HG03432 (cell line): ENCODE measurements around the gene CATSPERZ.
"Not testable (repeated sequence)": the region's sequence is repeated elsewhere in the genome, so short reads cannot be mapped to it uniquely, and the experiment has no call there.

Experiments
- ATAC-seq: cut with Tn5 transposase; IDR thresholded peaks from one replicate; pipeline ENCODE4 v1.9.1; 2021; ENCODE audit warnings: mild to moderate bottlenecking, moderate library complexity; ENCODE audit not compliant: unreplicated experiment

Gene CATSPERZ

DNA sequence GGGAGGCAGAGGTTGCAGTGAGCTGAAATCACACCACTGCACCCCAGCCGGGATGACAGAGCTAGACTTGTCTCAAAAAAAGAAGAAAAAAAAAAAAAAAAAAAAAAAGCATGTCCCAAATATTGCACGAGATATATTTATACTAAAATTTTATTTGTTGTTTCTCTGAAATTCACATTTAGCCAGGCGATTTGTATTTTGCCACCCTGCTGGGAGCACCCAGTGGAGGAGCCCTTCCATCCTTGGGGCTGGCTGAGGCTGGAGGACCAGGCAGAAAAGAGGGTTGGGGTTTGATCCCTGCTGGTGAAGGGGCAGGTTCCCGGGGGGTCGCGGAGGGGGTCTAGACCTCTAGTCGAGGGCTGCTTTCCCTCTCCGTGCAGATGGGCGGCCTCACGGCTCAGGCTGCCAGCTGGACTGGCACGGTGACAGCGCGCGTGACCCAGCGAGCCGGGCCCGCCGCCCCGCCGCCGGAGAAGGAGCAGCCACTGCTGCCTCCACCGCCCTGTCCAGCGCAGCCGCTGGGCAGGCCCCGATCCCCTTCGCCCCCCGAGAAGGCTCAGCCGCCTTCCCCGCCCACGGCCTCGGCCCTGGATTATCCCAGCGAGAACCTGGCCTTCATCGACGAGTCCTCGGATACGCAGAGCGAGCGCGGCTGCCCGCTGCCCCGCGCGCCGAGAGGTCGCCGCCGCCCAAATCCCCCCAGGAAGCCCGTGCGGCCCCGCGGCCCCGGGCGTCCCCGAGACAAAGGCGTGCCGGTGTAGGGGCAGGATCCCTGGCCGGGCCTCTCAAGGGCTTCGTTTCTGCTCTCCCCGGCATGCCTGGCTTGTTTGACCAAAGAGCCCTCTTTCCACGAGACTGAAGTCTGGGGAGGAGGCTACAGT lies 952 bp upstream of the CATSPERZ start:
- ATAC-seq, result no peak

DNA sequence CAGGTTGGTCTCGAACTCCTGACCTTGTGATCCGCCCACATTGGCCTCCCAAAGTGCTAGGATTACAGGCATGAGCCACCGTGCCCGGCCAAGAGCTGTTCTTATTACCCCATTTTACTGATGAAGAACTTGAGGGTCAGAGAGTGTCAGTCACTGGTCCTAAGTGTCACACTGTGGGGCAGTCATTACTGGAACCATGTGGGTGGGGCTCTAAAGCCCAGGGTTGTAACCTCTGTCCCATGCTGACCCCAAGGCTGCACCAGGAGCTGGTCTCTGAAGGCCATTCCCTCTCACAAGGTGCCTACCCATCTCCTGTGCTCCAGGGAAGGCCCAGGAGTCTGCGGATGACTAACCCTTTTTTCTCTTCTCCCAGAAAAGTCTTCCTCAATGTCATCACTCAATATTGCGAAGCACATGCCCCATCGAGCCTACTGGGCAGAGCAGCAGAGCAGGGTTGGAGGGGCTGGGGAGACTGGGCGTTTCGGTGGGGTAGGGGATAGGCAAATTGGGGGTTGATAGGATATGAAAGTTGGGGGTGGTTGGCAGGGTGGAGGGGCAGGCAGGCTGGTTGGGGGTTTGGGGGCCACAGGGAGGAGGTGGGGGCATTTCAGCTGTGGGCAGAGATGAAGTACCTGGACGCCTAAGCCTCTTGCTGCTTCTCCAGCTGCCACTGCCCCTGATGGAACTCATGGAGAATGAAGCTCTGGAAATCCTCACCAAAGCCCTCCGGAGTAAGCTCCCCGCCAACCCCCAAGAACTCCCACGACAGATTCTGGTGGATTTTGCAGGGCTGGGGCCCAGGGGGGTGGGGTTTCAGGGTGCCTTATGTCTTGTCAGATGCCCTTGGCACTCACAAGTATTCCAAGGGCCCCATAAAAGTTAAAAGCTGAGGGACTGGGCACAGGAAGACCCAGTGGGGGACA lies 3.2 kb downstream of the CATSPERZ start:
- no peak for ATAC-seq

DNA sequence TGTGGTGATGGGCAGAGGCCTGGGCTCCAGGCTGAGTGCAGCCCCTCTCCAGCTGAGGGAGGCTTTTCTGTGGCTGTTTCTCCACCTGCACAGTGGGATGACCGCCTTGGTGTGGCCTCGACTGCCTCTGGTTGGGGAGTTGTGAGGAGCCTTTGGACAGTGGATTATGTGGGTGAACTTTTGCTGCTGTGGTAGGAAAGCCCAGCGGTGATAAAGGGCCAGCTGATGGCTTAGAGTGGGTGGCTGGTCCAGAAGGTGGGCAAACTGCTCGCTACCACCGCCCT lies 3.8 kb downstream of the CATSPERZ start:
- ATAC-seq, result no peak

- ATAC-seq, result peak; percentile 35
Observed at GRCh38 chr11:64304316-64305072, 4.3 kb downstream of the CATSPERZ start.

DNA sequence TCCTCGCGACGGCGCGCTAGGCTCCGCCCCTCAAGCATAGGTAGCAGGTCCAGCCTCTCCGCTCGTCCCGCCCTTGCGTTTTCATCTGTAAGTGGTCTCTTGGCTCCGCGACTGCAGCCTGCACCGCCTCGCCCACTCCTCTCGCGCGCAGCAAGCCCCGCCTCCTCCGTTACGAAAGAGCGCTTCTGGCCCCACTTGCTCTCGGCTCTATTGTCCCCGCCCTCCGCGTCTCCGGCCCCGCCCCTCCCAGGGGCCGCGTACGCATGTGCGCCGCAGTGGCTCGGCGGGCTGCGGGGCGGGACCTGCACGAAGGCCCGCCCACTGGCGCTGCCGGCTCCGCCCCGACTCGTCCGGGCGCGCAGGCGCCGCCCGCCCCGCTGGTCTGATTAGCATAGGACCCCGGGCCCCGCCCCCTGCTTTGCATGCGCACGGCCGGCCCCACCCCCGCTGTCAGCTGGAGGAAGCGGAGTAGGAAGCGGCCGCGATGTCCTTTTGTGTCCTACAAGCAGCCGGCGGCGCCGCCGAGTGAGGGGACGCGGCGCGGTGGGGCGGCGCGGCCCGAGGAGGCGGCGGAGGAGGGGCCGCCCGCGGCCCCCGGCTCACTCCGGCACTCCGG lies 5.0 kb downstream of the CATSPERZ start, which contains the start of gene ESRRA:
Gene ESRRA, plus strand, starts transcription at position 450 of the 616 bp plus-strand sequence. CDS start 1,656 bp downstream, outside the sequence.
- ATAC-seq, result peak; percentile 70

GRCh38 chr11:64305691-64306562 lies 5.8 kb downstream of the CATSPERZ start:
- ATAC-seq, result peak; percentile 24

DNA sequence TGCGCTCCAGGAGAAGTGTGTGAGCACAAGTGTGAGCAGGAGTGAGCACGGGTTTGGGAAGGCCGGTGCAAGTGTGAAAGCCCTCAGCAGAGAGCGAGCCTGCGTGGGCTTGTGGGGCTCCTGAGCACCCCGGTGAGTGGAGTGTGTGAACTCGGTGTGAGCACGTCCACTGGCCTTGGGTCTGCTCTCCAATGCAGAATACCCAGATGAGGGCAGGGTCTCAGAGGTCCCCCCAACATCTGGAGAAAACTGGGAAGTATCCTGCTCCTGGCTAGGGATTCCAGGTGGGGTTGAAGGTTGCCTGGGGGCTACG lies 6.4 kb downstream of the CATSPERZ start:
- no peak for ATAC-seq

- ATAC-seq, result no peak
Observed at GRCh38 chr11:64306876-64307622, 6.9 kb downstream of the CATSPERZ start.

GRCh38 chr11:64307795-64308194 lies 7.6 kb downstream of the CATSPERZ start:
- not testable (repeated sequence) for ATAC-seq

DNA sequence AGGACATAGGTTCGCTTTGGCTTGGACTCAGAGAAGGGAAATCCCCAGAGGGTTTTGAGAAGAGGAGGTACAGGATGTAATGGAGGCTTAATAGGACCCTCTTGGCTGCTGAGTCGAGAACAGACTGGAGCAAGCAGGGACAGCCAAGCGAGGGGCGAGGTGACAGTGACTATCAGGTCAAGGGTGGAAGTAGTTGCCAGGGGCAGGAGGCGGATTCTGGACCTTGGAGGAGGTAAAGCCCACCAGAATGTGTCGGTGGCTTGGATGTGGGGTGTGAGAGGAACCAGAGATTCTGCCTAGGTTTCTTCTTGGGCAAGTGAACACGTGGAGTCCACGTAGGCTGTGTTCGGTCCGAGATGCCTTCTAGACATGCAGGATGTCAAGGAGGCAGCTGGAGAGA lies 12.8 kb downstream of the CATSPERZ start:
- ATAC-seq, result no peak

DNA sequence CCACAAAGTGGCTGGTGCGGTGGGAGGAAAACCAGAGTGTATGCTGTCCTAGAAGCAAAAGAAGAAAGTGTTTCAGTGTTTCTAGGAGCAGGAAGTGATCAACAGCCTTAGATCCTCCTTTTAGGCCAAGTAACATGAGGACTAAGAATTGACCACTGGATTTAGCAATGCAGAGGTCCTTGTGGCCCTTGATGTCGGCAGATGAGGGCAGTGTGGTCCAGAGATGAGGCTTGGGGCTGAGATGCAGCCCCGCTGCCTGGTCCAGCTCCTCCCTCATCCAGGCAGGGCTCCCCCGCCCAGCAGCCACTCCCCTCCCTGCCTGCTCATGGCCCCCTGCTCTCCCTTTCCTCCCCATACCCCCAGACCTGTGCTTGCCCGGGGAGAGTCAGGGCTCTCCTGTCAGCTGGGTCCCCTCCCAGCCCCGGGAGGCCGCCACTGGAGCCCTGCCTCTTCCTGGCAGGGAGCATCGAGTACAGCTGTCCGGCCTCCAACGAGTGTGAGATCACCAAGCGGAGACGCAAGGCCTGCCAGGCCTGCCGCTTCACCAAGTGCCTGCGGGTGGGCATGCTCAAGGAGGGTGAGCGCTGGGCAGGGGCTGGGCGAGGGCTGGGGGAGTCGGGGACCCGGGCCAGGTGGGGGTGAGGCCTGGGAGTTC lies 13.5 kb downstream of the CATSPERZ start:
- no peak for ATAC-seq

- no peak for ATAC-seq
Observed at GRCh38 chr11:64314146-64314804, 14.1 kb downstream of the CATSPERZ start.

- no peak for ATAC-seq
Observed at GRCh38 chr11:64314805-64315561, 14.8 kb downstream of the CATSPERZ start.

GRCh38 chr11:64315667-64316526 lies 15.7 kb downstream of the CATSPERZ start:
- not testable (repeated sequence) for ATAC-seq

- ATAC-seq, result peak; percentile 5
Observed at GRCh38 chr11:64316672-64317324, 16.6 kb downstream of the CATSPERZ start.
